Ovary (tissue), 3 donors: Measurements from ENCODE around the gene GAK.

Source experiments
- EP300 ChIP-seq: sonication (generic); formaldehyde crosslinking; IDR thresholded peaks from one replicate; pipeline ENCODE4 v1.6.1; 2017; ENCODE audit warnings: antibody characterized with exemption
- POLR2A ChIP-seq: fragments of 450-650 bp; IDR thresholded peaks from one replicate; pipeline ENCODE4 v1.6.1; 2017; ENCODE audit warnings: antibody characterized with exemption, mild to moderate bottlenecking, moderate library complexity
- TF ChIP-seq, protein P1 (sequence below), 3 donors: fragments of 450-650 bp in 2 of 3; fragments of 200-600 bp in 1 of 3; IDR thresholded peaks; one replicate each; pipeline versions ENCODE4 v1.5.1 to v1.8.0; 2016 to 2022; ENCODE audit warnings: antibody characterized with exemption in 3 of 3, mild to moderate bottlenecking in 1 of 3
- donor health status: DM: no; HTN: no; CAD: no.

DNA sequence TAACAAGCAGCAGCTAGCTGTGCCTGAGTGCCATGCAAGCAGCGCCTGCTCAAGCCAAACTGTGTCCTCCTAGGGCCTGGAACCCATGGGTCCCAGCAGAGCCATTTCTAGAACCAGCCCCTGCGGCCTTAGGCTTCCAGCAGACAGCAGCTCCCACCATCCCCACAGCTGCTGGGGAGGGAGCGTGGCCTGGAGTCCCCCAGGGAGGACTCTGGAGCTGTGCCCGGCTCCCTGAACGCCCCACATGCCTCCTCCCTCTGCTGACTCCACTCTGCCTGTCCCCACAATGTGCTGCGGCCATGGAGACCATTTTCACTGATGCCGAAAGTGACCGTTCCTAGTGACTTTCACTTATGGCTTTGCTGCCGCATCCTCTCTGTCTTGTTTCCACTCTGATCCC is 45.9 kb downstream of the GAK start:
- TF ChIP-seq, protein P1, sequence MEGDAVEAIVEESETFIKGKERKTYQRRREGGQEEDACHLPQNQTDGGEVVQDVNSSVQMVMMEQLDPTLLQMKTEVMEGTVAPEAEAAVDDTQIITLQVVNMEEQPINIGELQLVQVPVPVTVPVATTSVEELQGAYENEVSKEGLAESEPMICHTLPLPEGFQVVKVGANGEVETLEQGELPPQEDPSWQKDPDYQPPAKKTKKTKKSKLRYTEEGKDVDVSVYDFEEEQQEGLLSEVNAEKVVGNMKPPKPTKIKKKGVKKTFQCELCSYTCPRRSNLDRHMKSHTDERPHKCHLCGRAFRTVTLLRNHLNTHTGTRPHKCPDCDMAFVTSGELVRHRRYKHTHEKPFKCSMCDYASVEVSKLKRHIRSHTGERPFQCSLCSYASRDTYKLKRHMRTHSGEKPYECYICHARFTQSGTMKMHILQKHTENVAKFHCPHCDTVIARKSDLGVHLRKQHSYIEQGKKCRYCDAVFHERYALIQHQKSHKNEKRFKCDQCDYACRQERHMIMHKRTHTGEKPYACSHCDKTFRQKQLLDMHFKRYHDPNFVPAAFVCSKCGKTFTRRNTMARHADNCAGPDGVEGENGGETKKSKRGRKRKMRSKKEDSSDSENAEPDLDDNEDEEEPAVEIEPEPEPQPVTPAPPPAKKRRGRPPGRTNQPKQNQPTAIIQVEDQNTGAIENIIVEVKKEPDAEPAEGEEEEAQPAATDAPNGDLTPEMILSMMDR (IDR thresholded peaks at IDR 0.05): no peak
- no peak for TF ChIP-seq POLR2A
- no peak for TF ChIP-seq EP300
